OCI-LY7 (cell line): Measurements from ENCODE around the gene CIB4. TPM values are rescaled to one million over a fixed set of nuclear protein-coding genes. Genes with fewer than 3 reads are reported as not detected.

Experiments used
- BruUV-seq: library from RNA; stranded (reverse); fragments of 400-500 nt; replicated peaks from 2 replicates; lab custom pipeline; 2021; lab: Mats Ljungman, UMichigan
- CTCF ChIA-PET: fragments of 300-600 bp; sonication (Branson Sonifier 250); formaldehyde crosslinking; loops from one replicate; lab custom pipeline; 2022; ENCODE audit warnings: antibody characterized with exemption; ENCODE audit not compliant: unreplicated experiment; lab: Charles Lee
- POLR2A ChIA-PET: fragments of 300-600 bp; sonication (Branson Sonifier 250); formaldehyde crosslinking; loops from one replicate; lab custom pipeline; 2022; ENCODE audit warnings: antibody characterized with exemption; lab: Charles Lee
- DNase-seq: peaks from one replicate; pipeline ENCODE4 v3.0.0-alpha.2; 2015; ENCODE audit warnings: low spot score
- H2AFZ ChIP-seq: fragments of 200-600 bp; sonication (generic), shearing (Covaris generic); 2 replicates; pipeline ENCODE4 v1.6.1; 2014; ENCODE audit warnings: mild to moderate bottlenecking, antibody characterized with exemption, low read length, moderate library complexity
- H3K27ac ChIP-seq: fragments of 200-600 bp; sonication (generic); 2 replicates; pipeline ENCODE4 v1.5.1; 2014; ENCODE audit warnings: mixed run types, low read depth, mild to moderate bottlenecking, moderate library complexity, low read length, inconsistent platforms; ENCODE audit not compliant: poor library complexity, severe bottlenecking
- H3K36me3 ChIP-seq: fragments of 200-600 bp; sonication (generic); 2 replicates; pipeline ENCODE4 v1.6.1; 2014; ENCODE audit warnings: mild to moderate bottlenecking, antibody characterized with exemption, low read length, moderate library complexity, mixed read lengths; ENCODE audit not compliant: insufficient read depth
- H3K4me1 ChIP-seq: fragments of 200-600 bp; sonication (generic); 2 replicates; pipeline ENCODE4 v1.5.1; 2014; ENCODE audit warnings: mild to moderate bottlenecking, low read length; ENCODE audit not compliant: insufficient read depth, poor library complexity, severe bottlenecking
- H3K4me2 ChIP-seq: fragments of 200-600 bp; sonication (generic); 2 replicates; pipeline ENCODE4 v1.6.1; 2014; ENCODE audit warnings: mild to moderate bottlenecking, low read length
- H3K4me3 ChIP-seq: fragments of 200-600 bp; sonication (generic); 2 replicates; pipeline ENCODE4 v1.5.1; 2014; ENCODE audit warnings: mild to moderate bottlenecking, low read depth, low read length; ENCODE audit not compliant: poor library complexity, severe bottlenecking
- H3K79me2 ChIP-seq: fragments of 200-600 bp; sonication (generic); 2 replicates; pipeline ENCODE4 v1.6.1; 2016; ENCODE audit warnings: low read depth, mild to moderate bottlenecking, low read length, moderate library complexity, mixed read lengths; ENCODE audit not compliant: insufficient read depth
- H3K9me2 ChIP-seq: fragments of 200-600 bp; sonication (generic); 2 replicates; pipeline ENCODE4 v1.6.1; 2016; ENCODE audit warnings: mild to moderate bottlenecking, low read length, mixed read lengths; ENCODE audit not compliant: insufficient read depth
- H3K9me3 ChIP-seq: fragments of 200-600 bp; sonication (generic); 2 replicates; pipeline ENCODE4 v1.6.1; 2014; ENCODE audit warnings: mild to moderate bottlenecking, mixed run types, low read length, mixed read lengths
- H4K20me1 ChIP-seq: fragments of 200-600 bp; sonication (generic); 2 replicates; pipeline ENCODE4 v1.6.1; 2014; ENCODE audit warnings: mild to moderate bottlenecking, antibody characterized with exemption, low read length, moderate library complexity, mixed read lengths; ENCODE audit not compliant: insufficient read depth
- EZH2phosphoT487 ChIP-seq: fragments of 200-600 bp; sonication (generic); IDR thresholded peaks from 2 replicates; pipeline ENCODE4 v1.6.1; 2018; ENCODE audit warnings: low read depth, borderline replicate concordance, mild to moderate bottlenecking, mixed run types, antibody characterized with exemption, low read length, moderate library complexity, mixed read lengths
- intact Hi-C: fragments of 100-400 bp; cut with micrococcal nuclease; formaldehyde crosslinking; loops from one replicate; pipeline ENCODE4 v1.10.0; 2022; ENCODE audit not compliant: unreplicated experiment
- total RNA-seq, 2 experiments: library from RNA; depleted of rRNA in 1 of 2; stranded (reverse); fragments of >200 nt in 1 of 2; shearing (Covaris generic) in 1 of 2; gene quantifications; 2 replicates each; pipeline ENCODE4 v1.2.3, GENCODE V29; 2014 to 2022
- TF ChIP-seq, protein P1 (sequence below): fragments of 200-600 bp; sonication (generic); conservative IDR thresholded peaks from 2 replicates; pipeline ENCODE4 v1.5.1; 2014; ENCODE audit warnings: mild to moderate bottlenecking, antibody characterized with exemption, low read length, moderate library complexity, mixed read lengths

Gene CIB4
- total RNA-seq, 2 experiments from 2014 or later = not detected

GRCh38 chr2:26612522-26613240, 28.5 kb downstream of the CIB4 start:
- BruUV-seq = no TSS peak
- no peak for DNase-seq
- ChIA-PET POLR2A (no interaction called here), CTCF (no interaction called here)
- no peak overlapping the region for H3K4me2 ChIP-seq
- H3K4me1 ChIP-seq = peaks cover 7% of the 10 kb centered on the region
- H3K4me3 ChIP-seq = no peak overlapping the region
- H3K36me3 ChIP-seq = no peaks in the 10 kb centered on the region
- H3K79me2 ChIP-seq = no peaks in the 10 kb centered on the region
- no peak overlapping the region for H3K27ac ChIP-seq
- no peaks in the 10 kb centered on the region for H4K20me1 ChIP-seq
- H3K9me3 ChIP-seq = no peaks in the 10 kb centered on the region
- intact Hi-C loops = no loop called here
- no peaks in the 10 kb centered on the region for H3K9me2 ChIP-seq
- H2AFZ ChIP-seq = no peak overlapping the region
- TF ChIP-seq EZH2phosphoT487 = no peak
- TF ChIP-seq, protein P1, sequence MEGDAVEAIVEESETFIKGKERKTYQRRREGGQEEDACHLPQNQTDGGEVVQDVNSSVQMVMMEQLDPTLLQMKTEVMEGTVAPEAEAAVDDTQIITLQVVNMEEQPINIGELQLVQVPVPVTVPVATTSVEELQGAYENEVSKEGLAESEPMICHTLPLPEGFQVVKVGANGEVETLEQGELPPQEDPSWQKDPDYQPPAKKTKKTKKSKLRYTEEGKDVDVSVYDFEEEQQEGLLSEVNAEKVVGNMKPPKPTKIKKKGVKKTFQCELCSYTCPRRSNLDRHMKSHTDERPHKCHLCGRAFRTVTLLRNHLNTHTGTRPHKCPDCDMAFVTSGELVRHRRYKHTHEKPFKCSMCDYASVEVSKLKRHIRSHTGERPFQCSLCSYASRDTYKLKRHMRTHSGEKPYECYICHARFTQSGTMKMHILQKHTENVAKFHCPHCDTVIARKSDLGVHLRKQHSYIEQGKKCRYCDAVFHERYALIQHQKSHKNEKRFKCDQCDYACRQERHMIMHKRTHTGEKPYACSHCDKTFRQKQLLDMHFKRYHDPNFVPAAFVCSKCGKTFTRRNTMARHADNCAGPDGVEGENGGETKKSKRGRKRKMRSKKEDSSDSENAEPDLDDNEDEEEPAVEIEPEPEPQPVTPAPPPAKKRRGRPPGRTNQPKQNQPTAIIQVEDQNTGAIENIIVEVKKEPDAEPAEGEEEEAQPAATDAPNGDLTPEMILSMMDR = no peak

GRCh38 chr2:26612034-26612433, 29.1 kb downstream of the CIB4 start:
- Histone ChIP-seq H3K9me3 (no peaks in the 10 kb centered on the region), H3K36me3 (no peaks in the 10 kb centered on the region), H3K9me2 (no peaks in the 10 kb centered on the region), H2AFZ (no peak overlapping the region), H3K4me1 (peaks cover 7% of the 10 kb centered on the region), H3K4me2 (no peak overlapping the region), H3K27ac (no peak overlapping the region), H4K20me1 (no peaks in the 10 kb centered on the region), H3K79me2 (no peaks in the 10 kb centered on the region), H3K4me3 (no peak overlapping the region)
- TF ChIP-seq, protein P1 = no peak
- no peak for TF ChIP-seq EZH2phosphoT487
- POLR2A ChIA-PET = no interaction called here
- DNase-seq = no peak
- intact Hi-C loops = no loop called here
- BruUV-seq = no TSS peak
- CTCF ChIA-PET = no interaction called here
